Testis (tissue), 2 donors: ENCODE data around the gene IGHMBP2.

Experiments used
- POLR2A ChIP-seq: fragments of 450-650 bp; IDR thresholded peaks from one replicate; pipeline ENCODE4 v1.6.1; 2017; ENCODE audit warnings: antibody characterized with exemption, mild to moderate bottlenecking, moderate library complexity
- TF ChIP-seq, protein P1 (sequence below), 3 experiments: fragments of 450-650 bp in 2 of 3; fragments of 200-600 bp in 1 of 3; sonication (generic) in 1 of 3; IDR thresholded peaks; one replicate each; pipeline ENCODE4 v1.5.1; 2016 to 2019; ENCODE audit warnings: antibody characterized with exemption in 3 of 3, mild to moderate bottlenecking in 2 of 3, moderate library complexity in 1 of 3

DNA sequence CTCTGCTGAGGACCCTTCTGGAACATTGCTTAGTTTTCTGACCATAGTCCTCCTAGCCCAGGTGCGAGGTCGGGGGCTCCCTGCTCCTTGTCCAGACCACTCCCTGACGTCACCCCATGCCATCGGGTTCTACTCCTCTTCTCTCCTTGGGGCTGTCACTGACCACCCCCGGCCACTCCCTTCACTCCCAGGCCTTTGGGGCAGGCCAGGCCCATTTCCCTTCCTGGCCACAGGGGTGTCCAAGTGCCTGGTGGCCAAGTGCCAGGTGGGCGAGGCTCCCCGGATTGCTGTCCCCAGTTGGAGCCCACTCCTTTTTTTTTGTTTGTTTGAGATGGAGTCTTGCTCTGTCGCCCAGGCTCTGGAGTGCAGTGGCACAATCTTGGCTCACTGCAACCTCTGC, 57.6 kb downstream of the IGHMBP2 start:
- no peak for TF ChIP-seq POLR2A
- TF ChIP-seq, protein P1, sequence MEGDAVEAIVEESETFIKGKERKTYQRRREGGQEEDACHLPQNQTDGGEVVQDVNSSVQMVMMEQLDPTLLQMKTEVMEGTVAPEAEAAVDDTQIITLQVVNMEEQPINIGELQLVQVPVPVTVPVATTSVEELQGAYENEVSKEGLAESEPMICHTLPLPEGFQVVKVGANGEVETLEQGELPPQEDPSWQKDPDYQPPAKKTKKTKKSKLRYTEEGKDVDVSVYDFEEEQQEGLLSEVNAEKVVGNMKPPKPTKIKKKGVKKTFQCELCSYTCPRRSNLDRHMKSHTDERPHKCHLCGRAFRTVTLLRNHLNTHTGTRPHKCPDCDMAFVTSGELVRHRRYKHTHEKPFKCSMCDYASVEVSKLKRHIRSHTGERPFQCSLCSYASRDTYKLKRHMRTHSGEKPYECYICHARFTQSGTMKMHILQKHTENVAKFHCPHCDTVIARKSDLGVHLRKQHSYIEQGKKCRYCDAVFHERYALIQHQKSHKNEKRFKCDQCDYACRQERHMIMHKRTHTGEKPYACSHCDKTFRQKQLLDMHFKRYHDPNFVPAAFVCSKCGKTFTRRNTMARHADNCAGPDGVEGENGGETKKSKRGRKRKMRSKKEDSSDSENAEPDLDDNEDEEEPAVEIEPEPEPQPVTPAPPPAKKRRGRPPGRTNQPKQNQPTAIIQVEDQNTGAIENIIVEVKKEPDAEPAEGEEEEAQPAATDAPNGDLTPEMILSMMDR (IDR thresholded peaks at IDR 0.05): no peak
